Body of pancreas (tissue), 4 donors: ENCODE data around the gene SPRR2F. TPM values are rescaled to one million over a fixed set of nuclear protein-coding genes. Genes with fewer than 3 reads are reported as not detected.

Experiments
- ATAC-seq: fragments of 150-250 bp; one replicate; pipeline ENCODE4 v1.9.1; 2016
- DNase-seq, 4 donors: peaks; one replicate each; pipeline ENCODE4 v3.0.0-alpha.2; 2019
- H3K27ac ChIP-seq, 4 donors: fragments of 200-600 bp; sonication (generic); 1 replicate in 3 of 4; 2 replicates in 1 of 4; pipeline versions ENCODE4 v1.5.1 to v1.6.1; 2016 to 2019; ENCODE audit warnings: mild to moderate bottlenecking in 1 of 4, mixed read lengths in 1 of 4, moderate library complexity in 1 of 4
- H3K27me3 ChIP-seq, 2 donors: fragments of 200-600 bp; sonication (generic); one replicate each; pipeline ENCODE4 v1.6.0; 2016; ENCODE audit warnings: mild to moderate bottlenecking in 1 of 2
- H3K36me3 ChIP-seq, 2 donors: fragments of 200-600 bp; sonication (generic); replicated peaks in 1 of 2; 2 replicates each; pipeline ENCODE4 v1.5.1; 2016; ENCODE audit warnings: low read depth in 2 of 2; ENCODE audit not compliant: insufficient read depth in 1 of 2
- H3K4me1 ChIP-seq: fragments of 200-600 bp; sonication (generic); one replicate; pipeline ENCODE4 v1.6.0; 2016
- H3K4me3 ChIP-seq, 2 donors: fragments of 200-600 bp; sonication (generic); 1 replicate in 1 of 2; 2 replicates in 1 of 2; pipeline ENCODE4 v1.5.1; 2016 to 2019
- H3K9me3 ChIP-seq, 3 donors: fragments of 200-600 bp; sonication (generic); 1 replicate in 2 of 3; 2 replicates in 1 of 3; pipeline ENCODE4 v1.5.1; 2016
- POLR2A ChIP-seq, 3 donors: fragments of 450-650 bp; IDR thresholded peaks; one replicate each; pipeline ENCODE4 v1.6.1; 2016; ENCODE audit warnings: antibody characterized with exemption in 3 of 3, mild to moderate bottlenecking in 2 of 3
- WGBS, 2 donors: methylation state at CpG; one replicate each; pipeline ENCODE4 v1.1.5; 2017; 5-methylcytosine and 5-hydroxymethylcytosine counted together
- intact Hi-C: fragments of 100-400 bp; cut with DNase I; formaldehyde crosslinking; loops from one replicate; pipeline ENCODE4 v1.15.1; 2023
- total RNA-seq, 2 donors: library from RNA; depleted of rRNA; stranded (reverse); fragments of >200 nt; gene quantifications; one replicate each; pipeline ENCODE4 v1.1.0, GENCODE V29; 2016
- TF ChIP-seq, protein P1 (sequence below), 7 experiments: fragments of 450-650 bp in 4 of 7; fragments of 200-600 bp in 3 of 7; sonication (generic) in 3 of 7; IDR thresholded peaks; one replicate each; pipeline ENCODE4 v1.5.1; 2016 to 2019; ENCODE audit warnings: antibody characterized with exemption in 7 of 7

The SPRR2F gene, protein sequence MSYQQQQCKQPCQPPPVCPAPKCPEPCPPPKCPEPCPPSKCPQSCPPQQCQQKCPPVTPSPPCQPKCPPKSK
- 1 to 10 TPM in 1 of 2 donors, not detected in 1; 1.3 TPM for total RNA-seq

- H3K4me1 ChIP-seq = peaks cover 19% of the 10 kb centered on the region
- no peaks in the 10 kb centered on the region for H3K36me3 ChIP-seq
- H3K4me3 ChIP-seq = no peak within 1 kb of the TSS
- intact Hi-C loops = no loop called here
- no peak for DNase-seq
- H3K27ac ChIP-seq = no peak within 1 kb of the TSS
- TF ChIP-seq, protein P1, sequence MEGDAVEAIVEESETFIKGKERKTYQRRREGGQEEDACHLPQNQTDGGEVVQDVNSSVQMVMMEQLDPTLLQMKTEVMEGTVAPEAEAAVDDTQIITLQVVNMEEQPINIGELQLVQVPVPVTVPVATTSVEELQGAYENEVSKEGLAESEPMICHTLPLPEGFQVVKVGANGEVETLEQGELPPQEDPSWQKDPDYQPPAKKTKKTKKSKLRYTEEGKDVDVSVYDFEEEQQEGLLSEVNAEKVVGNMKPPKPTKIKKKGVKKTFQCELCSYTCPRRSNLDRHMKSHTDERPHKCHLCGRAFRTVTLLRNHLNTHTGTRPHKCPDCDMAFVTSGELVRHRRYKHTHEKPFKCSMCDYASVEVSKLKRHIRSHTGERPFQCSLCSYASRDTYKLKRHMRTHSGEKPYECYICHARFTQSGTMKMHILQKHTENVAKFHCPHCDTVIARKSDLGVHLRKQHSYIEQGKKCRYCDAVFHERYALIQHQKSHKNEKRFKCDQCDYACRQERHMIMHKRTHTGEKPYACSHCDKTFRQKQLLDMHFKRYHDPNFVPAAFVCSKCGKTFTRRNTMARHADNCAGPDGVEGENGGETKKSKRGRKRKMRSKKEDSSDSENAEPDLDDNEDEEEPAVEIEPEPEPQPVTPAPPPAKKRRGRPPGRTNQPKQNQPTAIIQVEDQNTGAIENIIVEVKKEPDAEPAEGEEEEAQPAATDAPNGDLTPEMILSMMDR (IDR thresholded peaks at IDR 0.05) = no peak
- no peak for TF ChIP-seq POLR2A (IDR thresholded peaks at IDR 0.05)
- no peaks in the 10 kb centered on the region for H3K27me3 ChIP-seq
- no peaks in the 10 kb centered on the region for H3K9me3 ChIP-seq
- 85 to 88% methylated on average over 3 of the region's 3 CpGs for WGBS, 2 donors
- ATAC-seq = no peak
These were observed at the start of gene SPRR2F for GRCh38 chr1:153113416-153113815. Gene SPRR2F (minus strand): TSS chr1:153113516. CDS start chr1:153112733, 783 bp downstream.

DNA sequence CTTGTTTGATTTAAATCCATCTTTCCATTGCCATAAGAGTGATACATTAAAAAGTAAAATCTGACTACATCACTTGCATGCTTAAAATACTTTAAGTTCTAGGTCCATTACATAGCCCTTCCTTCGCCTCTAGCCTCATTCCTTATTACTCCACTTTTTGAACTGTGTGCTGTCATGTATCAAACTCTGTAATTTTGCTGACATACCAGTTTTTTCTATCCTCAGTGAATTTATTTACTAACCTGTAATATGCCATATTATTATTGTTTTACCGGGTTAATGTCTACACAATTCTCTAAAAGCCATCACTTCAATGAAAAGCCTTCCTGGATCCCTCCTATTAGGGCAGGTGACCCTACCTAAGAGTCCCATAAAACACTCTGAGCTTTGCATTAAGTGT lies 42.2 kb upstream of the SPRR2F start:
- intact Hi-C loops = no loop called here
- Histone ChIP-seq H3K27ac (no peak overlapping the region), H3K4me1 (no peaks in the 10 kb centered on the region), H3K27me3 (no peaks in the 10 kb centered on the region), H3K9me3 (no peaks in the 10 kb centered on the region), H3K36me3 (no peaks in the 10 kb centered on the region), H3K4me3 (no peak overlapping the region)
- WGBS, 2 donors = 87 to 91% methylated on average over 2 of the region's 2 CpGs
- no peak for ATAC-seq
- TF ChIP-seq, protein P1 (IDR thresholded peaks at IDR 0.05) = no peak
- TF ChIP-seq POLR2A (IDR thresholded peaks at IDR 0.05) = no peak
- no peak for DNase-seq

DNA sequence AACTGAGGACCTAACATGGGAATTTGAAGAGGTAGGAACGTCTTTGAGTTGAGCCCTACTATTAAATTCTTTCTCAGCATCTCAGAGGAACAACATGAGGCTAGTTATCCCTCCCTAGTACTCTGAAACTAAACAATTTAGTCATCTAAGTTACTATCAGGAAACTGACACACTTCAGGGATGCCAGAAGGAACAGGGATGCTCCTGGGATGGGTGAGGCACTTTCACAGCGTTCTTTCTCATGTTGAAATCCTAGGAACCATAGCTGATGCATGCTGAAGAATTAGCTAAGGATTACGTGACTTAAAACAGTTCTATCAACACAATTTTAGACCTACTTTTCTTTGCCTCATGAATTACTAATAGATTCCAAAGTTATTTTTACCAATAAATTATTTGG lies 39.2 kb upstream of the SPRR2F start:
- Histone ChIP-seq H3K9me3 (no peaks in the 10 kb centered on the region), H3K36me3 (no peaks in the 10 kb centered on the region), H3K27me3 (no peaks in the 10 kb centered on the region), H3K27ac (no peak overlapping the region), H3K4me3 (no peak overlapping the region), H3K4me1 (no peaks in the 10 kb centered on the region)
- intact Hi-C loops = no loop called here
- DNase-seq (no peak), ATAC-seq (no peak)
- no peak for TF ChIP-seq POLR2A (IDR thresholded peaks at IDR 0.05)
- TF ChIP-seq, protein P1 (IDR thresholded peaks at IDR 0.05) = no peak
- 79 to 82% methylated on average over 3 of the region's 3 CpGs for WGBS, 2 donors

DNA sequence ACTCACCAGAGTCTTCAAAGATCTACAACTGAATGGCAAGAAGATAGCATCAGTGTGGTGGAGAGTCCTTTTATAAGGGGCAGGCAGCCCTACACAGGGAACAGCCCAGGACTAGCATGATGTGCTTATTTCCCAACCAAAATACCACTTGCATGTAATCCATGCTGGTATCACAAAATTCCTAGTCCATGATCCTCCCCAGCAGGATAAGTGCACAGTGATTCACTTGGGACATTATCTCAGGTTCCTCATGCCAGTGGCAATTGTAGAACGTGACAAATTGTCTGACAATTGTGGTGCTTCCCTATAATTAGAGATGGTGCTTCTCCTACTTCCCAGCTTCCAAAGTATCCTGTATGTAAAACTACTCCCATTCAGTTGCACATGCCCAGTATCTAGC lies 37.5 kb upstream of the SPRR2F start, which contains the start of gene SPRR2G:
Gene SPRR2G (minus strand): TSS at position 45 of the 400 bp plus-strand sequence. CDS start 780 bp downstream, outside the sequence.
- ATAC-seq (no peak), DNase-seq (no peak)
- intact Hi-C loops = no loop called here
- Histone ChIP-seq H3K4me1 (no peaks in the 10 kb centered on the region), H3K27ac (no peak within 1 kb of the TSS), H3K9me3 (no peaks in the 10 kb centered on the region), H3K27me3 (no peaks in the 10 kb centered on the region), H3K36me3 (no peaks in the 10 kb centered on the region), H3K4me3 (no peak within 1 kb of the TSS)
- 54 to 61% methylated on average over 1 of the region's 1 CpG for WGBS, 2 donors
- TF ChIP-seq, protein P1 (IDR thresholded peaks at IDR 0.05) = no peak
- no peak for TF ChIP-seq POLR2A (IDR thresholded peaks at IDR 0.05)

- WGBS, 2 donors = 79 to 87% methylated on average over 3 of the region's 3 CpGs
- TF ChIP-seq, protein P1 (IDR thresholded peaks at IDR 0.05) = no peak
- Histone ChIP-seq H3K27me3 (no peaks in the 10 kb centered on the region), H3K27ac (peak overlapping the region in 3 of 4 donors; percentile 21 to 45 (median 24)), H3K36me3 (no peaks in the 10 kb centered on the region), H3K4me3 (no peak overlapping the region), H3K4me1 (peaks cover 12% of the 10 kb centered on the region), H3K9me3 (no peaks in the 10 kb centered on the region)
- intact Hi-C loops = no loop called here
- no peak for DNase-seq
- no peak for ATAC-seq
These were observed 28.1 kb upstream of the SPRR2F start for GRCh38 chr1:153141377-153141776.
